ENCODE data around the gene SYTL3.

DNA sequence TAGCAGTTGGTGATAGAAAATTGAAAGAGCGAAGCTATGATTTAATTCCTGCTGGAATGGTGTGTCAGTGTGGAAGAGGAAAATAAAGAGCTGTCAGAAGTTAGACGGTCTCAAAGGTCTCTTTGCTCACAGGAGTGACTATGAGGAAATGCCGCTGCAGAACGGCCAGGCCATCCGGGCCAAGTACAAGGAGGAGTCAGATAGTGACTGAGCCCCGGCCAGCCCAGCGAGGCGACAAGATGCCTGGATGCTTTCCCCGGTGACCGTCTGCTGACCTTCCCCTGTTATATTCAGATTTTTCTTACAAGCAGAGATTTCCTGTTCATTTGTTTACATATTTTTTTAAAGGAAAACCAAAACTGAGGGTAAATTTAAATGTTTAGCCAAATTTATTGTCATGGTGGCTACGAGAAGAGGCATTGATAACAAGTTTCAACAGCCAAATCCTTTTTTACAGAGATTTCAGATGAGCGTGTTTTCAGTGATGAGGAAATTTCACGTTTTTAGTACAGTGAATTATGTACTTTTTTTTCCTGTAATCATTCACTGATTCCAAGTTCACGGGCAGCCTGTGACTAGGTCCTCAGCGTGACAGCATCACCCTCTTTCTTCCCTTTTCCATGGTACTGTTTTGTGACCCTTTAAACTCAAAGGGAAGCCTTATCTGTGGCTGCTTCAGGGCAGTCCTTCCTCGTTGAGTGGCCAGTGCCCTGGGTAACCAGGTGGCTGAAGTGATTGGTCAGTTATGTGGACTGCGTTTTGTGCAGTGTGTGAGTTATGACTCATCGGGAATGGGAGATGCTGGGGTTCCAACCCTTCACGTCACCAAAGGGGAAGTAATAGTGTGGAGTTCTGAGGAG, 17.9 kb upstream of the SYTL3 start:
- TF ChIP-seq POLR2AphosphoS5 (IDR thresholded peaks at IDR 0.05; ENCODE audit: low read depth, low read length) (no peak), POLR2A (IDR thresholded peaks at IDR 0.05; ENCODE audit: low read depth, low read length) (no peak), TAF1 (IDR thresholded peaks at IDR 0.05; ENCODE audit: low read depth, low read length) (no peak)
